Body of pancreas (tissue), 4 donors: ENCODE data around the gene ERC1.

Experiments used
- POLR2A ChIP-seq, 3 donors: fragments of 450-650 bp; IDR thresholded peaks; one replicate each; pipeline ENCODE4 v1.6.1; 2016; ENCODE audit warnings: antibody characterized with exemption in 3 of 3, mild to moderate bottlenecking in 2 of 3
- TF ChIP-seq, protein P1 (sequence below), 7 experiments: fragments of 450-650 bp in 4 of 7; fragments of 200-600 bp in 3 of 7; sonication (generic) in 3 of 7; IDR thresholded peaks; one replicate each; pipeline ENCODE4 v1.5.1; 2016 to 2019; ENCODE audit warnings: antibody characterized with exemption in 7 of 7

DNA sequence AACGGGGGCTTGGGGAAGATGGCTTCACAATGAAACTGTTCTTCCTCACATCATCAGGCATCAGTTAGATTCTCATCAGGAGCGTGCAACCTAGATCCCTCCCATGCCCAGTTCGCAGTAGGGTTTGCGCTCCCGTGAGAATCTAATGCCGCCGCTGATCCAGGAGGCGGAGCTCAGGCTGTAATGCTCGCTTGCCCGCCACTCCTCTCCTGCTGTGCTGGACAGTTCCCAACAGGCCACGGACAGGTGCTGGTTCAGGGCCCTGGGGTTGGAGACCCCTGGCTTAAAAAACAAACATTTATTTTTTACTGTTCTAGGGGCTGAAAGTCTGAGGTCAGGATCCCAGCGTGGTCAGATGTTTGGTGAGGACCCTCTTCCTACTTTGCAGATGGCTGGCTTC, 422.9 kb downstream of the ERC1 start:
- TF ChIP-seq, protein P1, sequence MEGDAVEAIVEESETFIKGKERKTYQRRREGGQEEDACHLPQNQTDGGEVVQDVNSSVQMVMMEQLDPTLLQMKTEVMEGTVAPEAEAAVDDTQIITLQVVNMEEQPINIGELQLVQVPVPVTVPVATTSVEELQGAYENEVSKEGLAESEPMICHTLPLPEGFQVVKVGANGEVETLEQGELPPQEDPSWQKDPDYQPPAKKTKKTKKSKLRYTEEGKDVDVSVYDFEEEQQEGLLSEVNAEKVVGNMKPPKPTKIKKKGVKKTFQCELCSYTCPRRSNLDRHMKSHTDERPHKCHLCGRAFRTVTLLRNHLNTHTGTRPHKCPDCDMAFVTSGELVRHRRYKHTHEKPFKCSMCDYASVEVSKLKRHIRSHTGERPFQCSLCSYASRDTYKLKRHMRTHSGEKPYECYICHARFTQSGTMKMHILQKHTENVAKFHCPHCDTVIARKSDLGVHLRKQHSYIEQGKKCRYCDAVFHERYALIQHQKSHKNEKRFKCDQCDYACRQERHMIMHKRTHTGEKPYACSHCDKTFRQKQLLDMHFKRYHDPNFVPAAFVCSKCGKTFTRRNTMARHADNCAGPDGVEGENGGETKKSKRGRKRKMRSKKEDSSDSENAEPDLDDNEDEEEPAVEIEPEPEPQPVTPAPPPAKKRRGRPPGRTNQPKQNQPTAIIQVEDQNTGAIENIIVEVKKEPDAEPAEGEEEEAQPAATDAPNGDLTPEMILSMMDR (IDR thresholded peaks at IDR 0.05): no peak
- no peak for TF ChIP-seq POLR2A (IDR thresholded peaks at IDR 0.05)
